HCT116 (cell line): ENCODE data around the gene IRF9. TPM values are rescaled to one million over a fixed set of nuclear protein-coding genes. Genes with fewer than 3 reads are reported as not detected.
A peak's percentile ranks its signal among the peaks of the same experiment; 100 is the strongest.

ENCODE experiments used
- ATAC-seq: fragments of 200-7000 bp; cut with Tn5 transposase; 2 replicates; pipeline ENCODE4 v1.9.1; 2020; ENCODE audit warnings: mild to moderate bottlenecking, moderate library complexity
- BruUV-seq: library from RNA; stranded (reverse); fragments of 400-500 nt; replicated peaks from 2 replicates; lab custom pipeline; 2021; lab: Mats Ljungman, UMichigan
- CTCF ChIA-PET: fragments of 300-600 bp; sonication (Branson Sonifier 250); formaldehyde crosslinking; loops from one replicate; lab custom pipeline; 2021; ENCODE audit warnings: antibody characterized with exemption; lab: Charles Lee
- POLR2A ChIA-PET: fragments of 300-600, 350-600 bp; sonication (Branson Sonifier 250); formaldehyde crosslinking; loops from one replicate; lab custom pipeline; 2021; ENCODE audit warnings: antibody characterized with exemption; lab: Charles Lee
- RAD21 ChIA-PET, 2 experiments: fragments of 300-600 bp; sonication (Branson Sonifier 250); formaldehyde crosslinking; loops; one replicate each; lab custom pipeline; 2023; ENCODE audit warnings: low total read pairs in 2 of 2; ENCODE audit not compliant: uncharacterized antibody in 2 of 2, unreplicated experiment in 2 of 2, low non-redundant PET in 1 of 2; lab: Charles Lee
- DNase-seq: peaks from one replicate; pipeline ENCODE4 v3.0.0-alpha.2; 2010; ENCODE audit warnings: low read depth, low spot score
- H2AFZ ChIP-seq: fragments of 200-600 bp; shearing (Covaris generic), sonication (generic); 2 replicates; pipeline ENCODE4 v1.6.1; 2017; ENCODE audit warnings: low read depth, mixed run types, mixed read lengths, antibody characterized with exemption, low read length; ENCODE audit not compliant: poor library complexity, severe bottlenecking
- H3K27ac ChIP-seq: 2 replicates; pipeline ENCODE4 v1.5.1; 2012; ENCODE audit warnings: low read depth, low read length
- H3K27me3 ChIP-seq: fragments of 200-600 bp; sonication (generic); 2 replicates; pipeline ENCODE4 v1.6.1; 2016; ENCODE audit warnings: mixed run types, low read length, mixed read lengths; ENCODE audit not compliant: insufficient read depth
- H3K36me3 ChIP-seq, 2 experiments: fragments of 200-500 bp in 1 of 2; fragments of 200-600 bp in 1 of 2; sonication (Bioruptor generic) in 1 of 2; sonication (generic) in 1 of 2; 2 replicates each; pipeline versions ENCODE4 v1.5.1 to v1.6.1; 2014 to 2016; ENCODE audit warnings: low read length in 2 of 2, inconsistent platforms in 1 of 2, mixed read lengths in 1 of 2, mixed run types in 1 of 2; ENCODE audit not compliant: insufficient read depth in 2 of 2, control insufficient read depth in 1 of 2
- H3K4me1 ChIP-seq, 2 experiments: fragments of 200-600 bp in 1 of 2; sonication (generic) in 1 of 2; 2 replicates each; pipeline versions ENCODE4 v1.5.1 to v1.6.1; 2012 to 2017; ENCODE audit warnings: low read length in 2 of 2, inconsistent platforms in 1 of 2, mild to moderate bottlenecking in 1 of 2, mixed read lengths in 1 of 2, mixed run types in 1 of 2, moderate library complexity in 1 of 2; ENCODE audit not compliant: insufficient read depth in 2 of 2, control insufficient read depth in 1 of 2
- H3K4me2 ChIP-seq: fragments of 200-600 bp; sonication (generic); 2 replicates; pipeline ENCODE4 v1.6.1; 2017; ENCODE audit warnings: mixed run types, low read length, mixed read lengths
- H3K4me3 ChIP-seq, 2 experiments: fragments of 200-600 bp in 1 of 2; sonication (generic) in 1 of 2; replicated peaks in 1 of 2; 2 replicates each; pipeline ENCODE4 v1.5.1; 2011 to 2016; ENCODE audit warnings: low read length in 2 of 2, control low read depth in 1 of 2, low read depth in 1 of 2, mild to moderate bottlenecking in 1 of 2, mixed read lengths in 1 of 2, mixed run types in 1 of 2
- H3K79me2 ChIP-seq: fragments of 200-600 bp; sonication (generic); 2 replicates; pipeline ENCODE4 v1.6.1; 2017; ENCODE audit warnings: mild to moderate bottlenecking, mixed run types, low read length, moderate library complexity, mixed read lengths; ENCODE audit not compliant: insufficient read depth
- H3K9ac ChIP-seq: fragments of 200-600 bp; sonication (generic); 2 replicates; pipeline ENCODE4 v1.6.1; 2016; ENCODE audit warnings: low read length, mixed read lengths
- H3K9me2 ChIP-seq: fragments of 200-600 bp; sonication (generic), shearing (Covaris generic); 2 replicates; pipeline ENCODE4 v1.6.1; 2017; ENCODE audit warnings: mixed run types, mild to moderate bottlenecking, moderate library complexity; ENCODE audit not compliant: insufficient read depth
- H3K9me3 ChIP-seq, 2 experiments: fragments of 200-500 bp in 1 of 2; fragments of 200-600 bp in 1 of 2; sonication (Bioruptor generic) in 1 of 2; sonication (generic) in 1 of 2; 2 replicates each; pipeline ENCODE4 v1.6.1; 2014 to 2017; ENCODE audit warnings: low read length in 2 of 2, mixed read lengths in 2 of 2, inconsistent platforms in 1 of 2, low read depth in 1 of 2, mild to moderate bottlenecking in 1 of 2, mixed run types in 1 of 2, moderate library complexity in 1 of 2; ENCODE audit not compliant: control insufficient read depth in 1 of 2, insufficient read depth in 1 of 2
- H4K20me1 ChIP-seq: fragments of 200-600 bp; sonication (generic), shearing (Covaris generic); 2 replicates; pipeline ENCODE4 v1.6.1; 2017; ENCODE audit warnings: mixed run types, mild to moderate bottlenecking, moderate library complexity; ENCODE audit not compliant: insufficient read depth
- CBX3 ChIP-seq: IDR thresholded peaks from 2 replicates; pipeline ENCODE4 v1.6.1; 2012; ENCODE audit warnings: low read depth
- CEBPB ChIP-seq: IDR thresholded peaks from 2 replicates; pipeline ENCODE4 v1.6.1; 2012; ENCODE audit warnings: low read depth
- ELF1 ChIP-seq: IDR thresholded peaks from 2 replicates; pipeline ENCODE4 v1.6.1; 2012; ENCODE audit warnings: low read depth, borderline replicate concordance
- REST ChIP-seq: IDR thresholded peaks from 2 replicates; pipeline ENCODE4 v1.6.1; 2012; ENCODE audit warnings: low read depth
- SIN3A ChIP-seq: IDR thresholded peaks from 2 replicates; pipeline ENCODE4 v1.6.1; 2012; ENCODE audit warnings: low read depth
- SP1 ChIP-seq: IDR thresholded peaks from 2 replicates; pipeline ENCODE4 v1.6.1; 2012; ENCODE audit warnings: low read depth
- SRF ChIP-seq: IDR thresholded peaks from 2 replicates; pipeline ENCODE4 v1.6.1; 2012; ENCODE audit warnings: low read depth
- YY1 ChIP-seq: IDR thresholded peaks from 2 replicates; pipeline ENCODE4 v1.6.1; 2011; ENCODE audit warnings: low read length, low read depth, moderate library complexity, mild to moderate bottlenecking; ENCODE audit not compliant: insufficient replicate concordance; ENCODE audit errors: extremely low read depth
- ZFX ChIP-seq: fragments of 450-650 bp; IDR thresholded peaks from 2 replicates; pipeline ENCODE4 v1.6.1; 2017
- ZNF274 ChIP-seq: fragments of 200-500 bp; sonication (Bioruptor generic); IDR thresholded peaks from 2 replicates; pipeline ENCODE4 v1.6.1; 2014; ENCODE audit warnings: mild to moderate bottlenecking, low read depth, low read length, inconsistent platforms
- intact Hi-C: fragments of 100-400 bp; cut with micrococcal nuclease; formaldehyde crosslinking; loops from 2 replicates; pipeline ENCODE4 v1.10.0; 2022
- total RNA-seq: library from RNA; stranded (reverse); gene quantifications from one replicate; pipeline ENCODE4 v1.2.1, GENCODE V29; 2021; ENCODE audit not compliant: unreplicated experiment
- TF ChIP-seq, protein P1 (sequence below): IDR thresholded peaks from 2 replicates; pipeline ENCODE4 v1.6.1; 2012
- TF ChIP-seq, protein P2 (sequence below): IDR thresholded peaks from 2 replicates; pipeline ENCODE4 v1.6.1; 2012

Gene IRF9
- total RNA-seq, 1 experiment from 2014 or later, result 21.7 TPM

GRCh38 chr14:24160499-24160849 lies 591 bp upstream of the IRF9 start:
- no peaks in the 10 kb centered on the region for H3K27me3 ChIP-seq
- H3K9me3 ChIP-seq, result no peaks in the 10 kb centered on the region
- DNase-seq (no peak), ATAC-seq (no peak)
- no peak overlapping the region for H3K9ac ChIP-seq
- ChIA-PET CTCF (interaction anchor here (1.0 to 3.2 kb wide), 17 partner anchors 9 to 137 kb away, joined by 3 to 20 read pairs (median 4); partner anchors contain the start of genes CHMP4A, DCAF11, EMC9 and NRL), POLR2A (interaction anchor here (1.0 to 3.1 kb wide), 9 partner anchors 13 to 102 kb away, joined by 3 to 18 read pairs (median 4); partner anchors contain the start of genes DCAF11, EMC9, NRL and PCK2), RAD21 (interaction anchor here (1.0 to 1.1 kb wide), 2 partner anchors 14 to 103 kb away, joined by 3 read pairs; partner anchors contain the start of genes PSME2 (in 1 of the 2) and RNF31 (in 1 of the 2))
- no peak for TF ChIP-seq ELF1
- no peak for TF ChIP-seq SIN3A
- TF ChIP-seq REST, result no peak
- TF ChIP-seq, protein P1, sequence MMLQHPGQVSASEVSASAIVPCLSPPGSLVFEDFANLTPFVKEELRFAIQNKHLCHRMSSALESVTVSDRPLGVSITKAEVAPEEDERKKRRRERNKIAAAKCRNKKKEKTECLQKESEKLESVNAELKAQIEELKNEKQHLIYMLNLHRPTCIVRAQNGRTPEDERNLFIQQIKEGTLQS, result no peak
- TF ChIP-seq, protein P2, sequence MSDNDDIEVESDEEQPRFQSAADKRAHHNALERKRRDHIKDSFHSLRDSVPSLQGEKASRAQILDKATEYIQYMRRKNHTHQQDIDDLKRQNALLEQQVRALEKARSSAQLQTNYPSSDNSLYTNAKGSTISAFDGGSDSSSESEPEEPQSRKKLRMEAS, result no peak
- no peak for TF ChIP-seq YY1
- no peak for TF ChIP-seq SRF
- no peak for TF ChIP-seq CEBPB
- TF ChIP-seq SP1, result no peak
- TF ChIP-seq ZNF274, result no peak
- TF ChIP-seq ZFX, result no peak
- no peak for TF ChIP-seq CBX3
- peaks cover 26 to 41% of the 10 kb centered on the region in 2 experiments; a peak in 3 of 4 replicates for H3K36me3 ChIP-seq
- H3K79me2 ChIP-seq, result no peaks in the 10 kb centered on the region
- peaks cover 15 to 21% of the 10 kb centered on the region in 2 experiments for H3K4me1 ChIP-seq
- H3K4me3 ChIP-seq, result no peak overlapping the region
- intact Hi-C loops, result loop anchor here (2.0 kb wide), 1 partner anchor 46 kb away; the partner anchor contains the start of genes DCAF11 and NRL
- no TSS peak for BruUV-seq
- peak overlapping the region; percentile 84 for H3K27ac ChIP-seq
- no peak overlapping the region for H2AFZ ChIP-seq
- no peaks in the 10 kb centered on the region for H4K20me1 ChIP-seq
- peak overlapping the region; percentile 87 for H3K4me2 ChIP-seq
- no peaks in the 10 kb centered on the region for H3K9me2 ChIP-seq
